ENCODE measurements around the gene MAN1B1. TPM values are rescaled to one million over a fixed set of nuclear protein-coding genes. Genes with fewer than 3 reads are reported as not detected.
A peak's percentile ranks its signal among the peaks of the same experiment; 100 is the strongest.
"Not testable (repeated sequence)": the region's sequence is repeated elsewhere in the genome, so short reads cannot be mapped to it uniquely, and the experiment has no call there.

The MAN1B1 gene
- total RNA-seq, 1 donor from 2014 or later = 24.6 TPM

DNA sequence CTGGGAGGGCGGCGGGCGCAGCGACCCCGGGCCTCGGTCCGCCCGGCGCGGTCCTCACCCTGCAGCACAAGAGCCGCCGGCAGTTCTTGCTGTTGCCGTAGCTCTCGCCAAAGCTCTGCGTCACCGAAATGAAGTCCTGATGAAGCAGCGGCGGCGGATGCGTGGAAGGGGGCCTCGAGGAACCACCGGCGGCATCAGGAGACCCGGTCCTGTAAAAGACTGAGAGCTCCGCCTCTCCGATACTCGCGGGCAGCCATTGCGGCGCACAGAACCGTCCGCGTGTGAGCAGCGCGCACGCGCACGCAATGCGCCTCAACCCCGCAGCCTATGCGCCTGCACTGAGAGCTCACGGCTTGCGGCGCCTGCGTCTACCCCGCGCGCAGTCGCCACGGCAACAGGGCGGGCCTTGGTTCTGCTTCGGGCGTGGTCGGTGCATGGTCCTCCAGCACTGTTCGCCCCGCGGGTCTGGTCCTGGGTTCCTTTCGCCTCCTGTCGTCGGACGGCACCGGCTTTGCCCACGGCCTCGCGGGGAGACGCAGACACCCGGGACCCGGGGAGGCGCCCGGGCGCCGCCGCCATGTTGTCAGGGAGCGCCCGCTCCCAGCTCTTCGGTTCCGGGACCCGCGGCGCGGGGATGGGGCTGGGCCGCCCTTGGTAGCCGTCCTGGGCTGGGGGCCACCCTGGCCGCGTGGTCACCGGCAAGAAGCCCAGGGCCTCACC lies 42.8 kb downstream of the MAN1B1 start:
- peak overlapping the region; percentile 89 for H3K4me3 Mint-ChIP-seq
- H3K36me3 Mint-ChIP-seq = no peaks in the 10 kb centered on the region
- no peaks in the 10 kb centered on the region for H3K9me3 Mint-ChIP-seq
- Histone ChIP-seq H2AFZ (replicated peaks) (peak overlapping the region; percentile 75), H3K36me3 (no peaks in the 10 kb centered on the region), H4K20me1 (ENCODE audit: low read depth) (peaks cover 11% of the 10 kb centered on the region), H3K4me3 (peak overlapping the region; percentile 83), H3K27ac (no peak overlapping the region), H3K27me3 (peaks cover 46% of the 10 kb centered on the region), H3K9me3 (ENCODE audit: low read depth) (no peaks in the 10 kb centered on the region), H3K79me2 (ENCODE audit: low read depth) (peaks cover 22% of the 10 kb centered on the region), H3K4me1 (peaks cover 7% of the 10 kb centered on the region), H3K4me2 (peak overlapping the region; percentile 86), H3F3A (ENCODE audit: low read depth) (peaks cover 2% of the 10 kb centered on the region), H3K9ac (peak overlapping the region; percentile 33)
- TF ChIP-seq EZH2 (IDR thresholded peaks at IDR 0.05) = peak; percentile 2
- TF ChIP-seq, protein P1, sequence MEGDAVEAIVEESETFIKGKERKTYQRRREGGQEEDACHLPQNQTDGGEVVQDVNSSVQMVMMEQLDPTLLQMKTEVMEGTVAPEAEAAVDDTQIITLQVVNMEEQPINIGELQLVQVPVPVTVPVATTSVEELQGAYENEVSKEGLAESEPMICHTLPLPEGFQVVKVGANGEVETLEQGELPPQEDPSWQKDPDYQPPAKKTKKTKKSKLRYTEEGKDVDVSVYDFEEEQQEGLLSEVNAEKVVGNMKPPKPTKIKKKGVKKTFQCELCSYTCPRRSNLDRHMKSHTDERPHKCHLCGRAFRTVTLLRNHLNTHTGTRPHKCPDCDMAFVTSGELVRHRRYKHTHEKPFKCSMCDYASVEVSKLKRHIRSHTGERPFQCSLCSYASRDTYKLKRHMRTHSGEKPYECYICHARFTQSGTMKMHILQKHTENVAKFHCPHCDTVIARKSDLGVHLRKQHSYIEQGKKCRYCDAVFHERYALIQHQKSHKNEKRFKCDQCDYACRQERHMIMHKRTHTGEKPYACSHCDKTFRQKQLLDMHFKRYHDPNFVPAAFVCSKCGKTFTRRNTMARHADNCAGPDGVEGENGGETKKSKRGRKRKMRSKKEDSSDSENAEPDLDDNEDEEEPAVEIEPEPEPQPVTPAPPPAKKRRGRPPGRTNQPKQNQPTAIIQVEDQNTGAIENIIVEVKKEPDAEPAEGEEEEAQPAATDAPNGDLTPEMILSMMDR (IDR thresholded peaks at IDR 0.05) = no peak
- no peak overlapping the region for H3K27ac Mint-ChIP-seq
- H3K27me3 Mint-ChIP-seq (ENCODE audit: insufficient read depth, low read depth) = peaks cover 18% of the 10 kb centered on the region
- DNase-seq (ENCODE audit: low spot score) = peak; percentile 96
- peaks cover 22% of the 10 kb centered on the region for H3K4me1 Mint-ChIP-seq

DNA sequence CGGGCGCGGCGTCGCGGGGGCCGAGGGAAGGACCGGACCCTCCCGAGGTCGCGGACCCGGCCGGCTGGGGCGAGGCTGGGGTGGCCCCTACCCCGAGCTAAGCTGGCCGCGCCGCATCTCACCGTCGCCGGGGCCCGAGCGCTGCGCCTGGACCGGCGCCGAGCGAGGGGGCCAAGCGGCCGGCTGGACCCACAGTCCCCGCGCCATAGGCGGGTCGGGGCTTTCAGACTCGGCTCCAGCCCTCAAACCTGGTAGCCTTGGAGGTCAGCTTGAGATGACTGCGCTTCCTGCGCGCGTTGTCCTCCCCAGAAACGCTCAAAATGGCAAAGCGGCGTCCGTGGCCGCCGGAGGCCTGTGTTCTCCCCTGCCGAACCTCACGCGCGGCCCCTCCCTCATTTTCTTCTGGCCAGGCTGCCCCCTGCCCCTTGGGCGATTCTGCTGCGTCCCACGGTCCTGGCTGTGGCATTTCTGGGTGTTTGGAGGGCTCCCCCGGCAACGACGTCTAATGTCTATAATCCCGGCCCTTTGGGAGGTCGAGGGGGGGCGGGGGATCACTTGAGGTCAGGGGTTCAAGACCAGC lies 43.5 kb downstream of the MAN1B1 start:
- H3K4me2 ChIP-seq = peak overlapping the region; percentile 86
- peaks cover 2% of the 10 kb centered on the region for H3F3A ChIP-seq (ENCODE audit: low read depth)
- no peaks in the 10 kb centered on the region for H3K9me3 ChIP-seq (ENCODE audit: low read depth)
- peaks cover 52% of the 10 kb centered on the region for H3K27me3 ChIP-seq
- H4K20me1 ChIP-seq (ENCODE audit: low read depth) = peaks cover 11% of the 10 kb centered on the region
- TF ChIP-seq EZH2phosphoT487 (IDR thresholded peaks at IDR 0.05) = no peak
- no peak for TF ChIP-seq EZH2 (IDR thresholded peaks at IDR 0.05)
- TF ChIP-seq, protein P1 (IDR thresholded peaks at IDR 0.05) = no peak
- peaks cover 22% of the 10 kb centered on the region for H3K79me2 ChIP-seq (ENCODE audit: low read depth)
- Mint-ChIP-seq H3K27ac (no peak overlapping the region), H3K4me1 (peaks cover 22% of the 10 kb centered on the region), H3K9me3 (no peaks in the 10 kb centered on the region), H3K27me3 (ENCODE audit: insufficient read depth, low read depth) (peaks cover 18% of the 10 kb centered on the region), H3K4me3 (peak overlapping the region; percentile 95), H3K36me3 (no peaks in the 10 kb centered on the region)
- no peak overlapping the region for H3K9ac ChIP-seq
- H3K4me3 ChIP-seq = peak overlapping the region; percentile 83
- H3K27ac ChIP-seq = no peak overlapping the region
- H3K4me1 ChIP-seq = peaks cover 7% of the 10 kb centered on the region
- peak overlapping the region; percentile 75 for H2AFZ ChIP-seq (replicated peaks)
- no peaks in the 10 kb centered on the region for H3K36me3 ChIP-seq
- DNase-seq (ENCODE audit: low spot score) = peak; percentile 45

DNA sequence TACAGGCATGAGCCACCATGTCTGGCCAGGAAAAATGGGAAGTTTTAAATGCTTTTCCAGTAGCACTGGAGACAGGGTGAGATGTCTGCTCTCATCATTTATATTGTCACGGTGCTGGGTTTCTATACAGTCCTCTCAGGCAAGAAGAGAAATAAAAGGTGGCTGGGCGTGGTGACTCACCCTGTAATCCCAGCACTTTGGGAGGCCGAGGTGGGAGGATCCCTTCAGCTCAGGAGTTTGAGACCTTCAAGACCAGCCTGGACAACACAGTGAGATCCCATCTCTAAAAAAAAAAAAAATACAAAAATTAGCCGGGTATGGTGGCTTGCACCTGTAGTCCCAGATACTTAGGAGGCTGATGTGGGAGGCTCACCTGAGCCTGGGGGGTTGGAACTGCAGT lies 47.4 kb downstream of the MAN1B1 start:
- Histone ChIP-seq H3K27me3 (peaks cover 91% of the 10 kb centered on the region), H3K4me2 (no peak overlapping the region)

DNA sequence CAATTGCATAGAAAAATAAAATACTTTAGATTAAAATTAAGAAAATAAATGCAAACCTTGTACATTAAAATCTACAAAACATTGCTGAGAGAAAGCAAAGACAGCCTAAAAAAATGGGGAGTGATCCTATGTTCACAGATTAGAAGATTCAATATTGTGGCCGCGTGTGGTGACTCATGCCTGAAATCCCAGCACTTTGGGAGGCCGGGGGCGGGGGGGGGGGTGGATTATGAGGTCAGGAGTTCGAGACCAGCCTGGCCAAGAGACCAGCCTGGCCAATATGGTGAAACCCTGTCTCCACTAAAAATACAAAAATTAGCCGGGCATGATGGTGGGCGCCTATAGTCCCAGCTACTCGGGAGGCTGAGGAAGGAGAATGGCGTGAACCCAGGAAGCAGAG lies 48.4 kb downstream of the MAN1B1 start:
- peaks cover 53% of the 10 kb centered on the region for H3K27me3 Mint-ChIP-seq (ENCODE audit: insufficient read depth, low read depth)

More for the DNA sequence above, 47.4 kb downstream of the MAN1B1 start:
- no peak overlapping the region for H3K9ac ChIP-seq
- H3K27me3 Mint-ChIP-seq (ENCODE audit: insufficient read depth, low read depth) = peaks cover 45% of the 10 kb centered on the region
- no peaks in the 10 kb centered on the region for H3K4me1 ChIP-seq
- no peak overlapping the region for H3K4me3 Mint-ChIP-seq
- H2AFZ ChIP-seq (replicated peaks) = no peak overlapping the region
- DNase-seq (ENCODE audit: low spot score) = no peak
- H3K27ac ChIP-seq = no peak overlapping the region
- peaks cover 1% of the 10 kb centered on the region for H3K36me3 Mint-ChIP-seq
- H3F3A ChIP-seq (ENCODE audit: low read depth) = peaks cover 9% of the 10 kb centered on the region
- H3K36me3 ChIP-seq = no peaks in the 10 kb centered on the region
- H3K9me3 ChIP-seq (ENCODE audit: low read depth) = no peaks in the 10 kb centered on the region
- H3K79me2 ChIP-seq (ENCODE audit: low read depth) = peaks cover 2% of the 10 kb centered on the region
- H3K27ac Mint-ChIP-seq = no peak overlapping the region
- no peak overlapping the region for H3K4me3 ChIP-seq
- peaks cover 3% of the 10 kb centered on the region for H3K9me3 Mint-ChIP-seq
- peaks cover 2% of the 10 kb centered on the region for H3K4me1 Mint-ChIP-seq
- TF ChIP-seq EZH2 (IDR thresholded peaks at IDR 0.05) (no peak), EZH2phosphoT487 (IDR thresholded peaks at IDR 0.05) (no peak)
- TF ChIP-seq, protein P1 (IDR thresholded peaks at IDR 0.05) = no peak
- H4K20me1 ChIP-seq (ENCODE audit: low read depth) = peaks cover 21% of the 10 kb centered on the region

More for the DNA sequence above, 48.4 kb downstream of the MAN1B1 start:
- not testable (repeated sequence) for H3K4me1 ChIP-seq; H3K9me3 Mint-ChIP-seq; H3K27ac ChIP-seq; H2AFZ ChIP-seq (replicated peaks); H3K9ac ChIP-seq; H3K4me2 ChIP-seq; H3K36me3 ChIP-seq; H3K4me3 ChIP-seq; H3F3A ChIP-seq (ENCODE audit: low read depth); H3K4me3 Mint-ChIP-seq; H3K4me1 Mint-ChIP-seq; DNase-seq (ENCODE audit: low spot score); H3K9me3 ChIP-seq (ENCODE audit: low read depth); H3K27ac Mint-ChIP-seq; H3K79me2 ChIP-seq (ENCODE audit: low read depth); H3K36me3 Mint-ChIP-seq
- Histone ChIP-seq H4K20me1 (ENCODE audit: low read depth) (peaks cover 30% of the 10 kb centered on the region), H3K27me3 (peaks cover 100% of the 10 kb centered on the region)
